SU-DHL-6 (cell line): ENCODE measurements around the gene PPP1R37.

Source experiments
- H2AFZ ChIP-seq: fragments of 200-600 bp; sonication (generic); 2 replicates; pipeline ENCODE4 v1.6.1; 2014; ENCODE audit warnings: low read depth, mild to moderate bottlenecking, moderate library complexity, mixed read lengths, antibody characterized with exemption, low read length; ENCODE audit not compliant: severe bottlenecking
- H3F3A ChIP-seq: fragments of 200-600 bp; shearing (Covaris generic); 2 replicates; pipeline ENCODE4 v1.6.0; 2016; ENCODE audit warnings: antibody characterized with exemption, mild to moderate bottlenecking; ENCODE audit not compliant: insufficient read depth
- H3K27ac ChIP-seq: fragments of 200-600 bp; sonication (generic); 2 replicates; pipeline ENCODE4 v1.5.1; 2016; ENCODE audit warnings: low read depth, mild to moderate bottlenecking, low read length, moderate library complexity, mixed read lengths
- H3K27me3 ChIP-seq: fragments of 200-600 bp; sonication (generic), shearing (Covaris generic); 2 replicates; pipeline ENCODE4 v1.6.0; 2014; ENCODE audit warnings: mild to moderate bottlenecking, low read length
- H3K36me3 ChIP-seq: fragments of 200-600 bp; sonication (generic); 2 replicates; pipeline ENCODE4 v1.6.1; 2014; ENCODE audit warnings: mild to moderate bottlenecking, low read length, mixed read lengths
- H3K4me2 ChIP-seq: fragments of 300-600, 200-600 bp; shearing (Covaris generic), sonication (generic); 2 replicates; pipeline ENCODE4 v1.6.0; 2014; ENCODE audit warnings: low read length, low read depth, mild to moderate bottlenecking; ENCODE audit not compliant: poor library complexity, severe bottlenecking
- H3K4me3 ChIP-seq: fragments of 200-600 bp; sonication (generic); 2 replicates; pipeline ENCODE4 v1.5.1; 2014; ENCODE audit warnings: antibody characterized with exemption, low read length, mild to moderate bottlenecking, mixed read lengths; ENCODE audit not compliant: insufficient read depth, poor library complexity, severe bottlenecking
- H3K79me2 ChIP-seq: fragments of 200-600 bp; sonication (generic); 2 replicates; pipeline ENCODE4 v1.6.1; 2014; ENCODE audit warnings: mild to moderate bottlenecking, low read length, moderate library complexity; ENCODE audit not compliant: insufficient read depth
- H3K9ac ChIP-seq: fragments of 200-600 bp; sonication (generic); 2 replicates; pipeline ENCODE4 v1.7.0; 2014; ENCODE audit warnings: mild to moderate bottlenecking, low read length
- H3K9me2 ChIP-seq: fragments of 200-600 bp; sonication (generic); replicated peaks from 2 replicates; pipeline ENCODE4 v1.6.1; 2014; ENCODE audit warnings: low read length; ENCODE audit not compliant: insufficient read depth
- H3K9me3 ChIP-seq: fragments of 200-600 bp; sonication (generic); 2 replicates; pipeline ENCODE4 v1.6.1; 2014; ENCODE audit warnings: low read length, mixed read lengths; ENCODE audit not compliant: insufficient read depth
- H4K20me1 ChIP-seq: fragments of 200-600 bp; sonication (generic); 2 replicates; pipeline ENCODE4 v1.6.1; 2014; ENCODE audit warnings: low read depth, mild to moderate bottlenecking, antibody characterized with exemption, low read length, moderate library complexity, mixed read lengths
- CTCF ChIP-seq: fragments of 200-600 bp; sonication (generic); IDR thresholded peaks from one replicate; pipeline ENCODE4 v1.5.1; 2017; ENCODE audit warnings: antibody characterized with exemption, mild to moderate bottlenecking, low read length, moderate library complexity; ENCODE audit not compliant: insufficient read depth, poor library complexity, severe bottlenecking
- EZH2phosphoT487 ChIP-seq: fragments of 200-600 bp; sonication (generic), shearing (Covaris generic); conservative IDR thresholded peaks from 2 replicates; pipeline ENCODE4 v1.6.1; 2018; ENCODE audit warnings: mild to moderate bottlenecking, antibody characterized with exemption, low read length, moderate library complexity, mixed read lengths

PPP1R37 gene

DNA sequence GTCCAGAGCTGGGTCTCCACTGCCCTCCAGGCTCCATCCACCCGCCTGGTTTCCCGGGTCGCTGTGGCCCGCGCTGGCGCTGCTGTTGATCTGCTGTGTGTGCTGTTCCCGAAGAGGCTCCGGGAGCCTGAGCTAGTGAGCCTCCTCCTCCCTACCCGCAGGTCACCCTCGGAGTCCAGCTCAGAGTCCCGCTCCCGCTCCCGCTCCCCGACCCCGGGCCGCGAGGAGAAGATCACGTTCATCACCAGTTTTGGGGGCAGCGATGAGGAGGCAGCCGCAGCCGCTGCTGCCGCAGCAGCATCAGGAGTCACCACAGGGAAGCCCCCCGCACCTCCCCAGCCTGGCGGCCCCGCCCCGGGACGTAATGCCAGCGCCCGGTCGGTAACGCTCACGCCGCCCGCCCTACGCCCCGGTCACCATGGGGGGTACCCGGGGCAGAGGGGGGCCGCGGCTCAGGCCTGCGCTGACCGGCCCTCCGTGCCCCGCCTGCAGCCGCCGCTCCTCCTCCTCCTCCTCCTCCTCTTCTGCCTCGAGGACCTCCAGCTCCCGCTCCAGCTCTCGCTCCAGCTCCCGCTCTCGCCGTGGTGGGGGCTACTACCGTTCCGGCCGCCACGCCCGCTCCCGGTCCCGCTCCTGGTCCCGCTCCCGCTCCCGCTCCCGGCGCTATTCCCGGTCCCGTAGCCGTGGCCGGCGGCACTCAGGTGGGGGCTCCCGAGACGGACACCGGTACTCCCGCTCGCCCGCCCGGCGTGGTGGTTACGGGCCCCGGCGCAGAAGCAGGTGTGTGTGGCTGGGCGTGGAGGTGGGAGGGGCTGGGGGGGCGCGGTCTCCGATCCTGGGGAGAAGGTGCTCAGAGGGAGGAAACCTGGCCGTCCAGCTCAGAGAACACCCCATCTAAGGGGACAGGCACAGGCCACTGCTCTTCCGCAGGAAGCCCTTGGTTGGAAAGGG is 28.9 kb upstream of the PPP1R37 start:
- Histone ChIP-seq H3K36me3 (peaks cover 10% of the 10 kb centered on the region), H4K20me1 (no peaks in the 10 kb centered on the region)

DNA sequence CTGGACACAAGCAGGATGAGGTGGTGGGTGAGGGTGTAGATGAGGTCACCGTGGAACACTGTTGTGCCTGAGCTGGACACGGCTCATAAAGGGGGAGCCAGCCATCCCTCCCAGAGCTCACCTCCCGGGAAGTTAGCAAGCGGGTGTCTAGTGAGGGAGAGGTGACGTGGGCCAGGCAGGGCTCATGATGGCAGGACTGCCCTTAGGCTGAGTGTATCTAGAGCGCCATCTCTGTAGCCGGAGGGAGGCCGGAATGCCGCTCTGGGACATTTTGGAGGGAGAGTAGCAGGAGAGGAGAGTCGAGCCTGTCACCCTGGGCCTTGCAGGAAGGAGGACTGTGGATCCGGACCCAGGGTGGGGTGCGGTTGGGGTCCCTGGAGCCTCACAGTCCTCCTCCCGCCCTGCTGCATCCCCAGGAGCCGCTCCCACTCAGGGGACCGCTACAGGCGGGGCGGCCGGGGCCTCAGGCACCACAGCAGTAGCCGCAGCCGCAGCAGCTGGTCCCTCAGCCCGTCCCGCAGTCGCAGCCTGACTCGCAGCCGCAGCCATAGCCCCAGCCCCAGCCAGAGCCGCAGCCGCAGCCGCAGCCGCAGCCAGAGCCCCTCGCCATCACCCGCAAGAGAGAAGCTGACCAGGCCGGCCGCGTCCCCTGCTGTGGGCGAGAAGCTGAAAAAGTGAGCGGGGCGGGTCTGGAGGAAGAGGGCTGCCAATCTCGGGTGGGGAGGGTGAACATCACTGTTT is 25.9 kb upstream of the PPP1R37 start:
- no peak for TF ChIP-seq CTCF
- TF ChIP-seq EZH2phosphoT487, result no peak
- Histone ChIP-seq H3K79me2 (peaks cover 3% of the 10 kb centered on the region; the same call in 1 of the 2 replicates), H3F3A (0 out of 2 replicates have a peak, but pooled peaks cover 9% of the 10 kb centered on the region), H3K4me3 (no peak overlapping the region), H3K27me3 (no peaks in the 10 kb centered on the region), H3K9ac (no peak overlapping the region), H3K27ac (no peak overlapping the region), H3K9me2 (no peaks in the 10 kb centered on the region), H2AFZ (no peak overlapping the region), H4K20me1 (no peaks in the 10 kb centered on the region), H3K4me2 (no peak overlapping the region), H3K36me3 (peaks cover 3% of the 10 kb centered on the region; the same call in 1 of the 2 replicates), H3K9me3 (no peaks in the 10 kb centered on the region)

More for the DNA sequence above, 28.9 kb upstream of the PPP1R37 start:
- Histone ChIP-seq H3K27ac (no peak overlapping the region), H3K79me2 (0 out of 2 replicates have a peak, but pooled peaks cover 3% of the 10 kb centered on the region), H3K4me2 (no peak overlapping the region), H3K9ac (no peak overlapping the region), H3K9me3 (no peaks in the 10 kb centered on the region), H3F3A (0 out of 2 replicates have a peak, but pooled peaks cover 4% of the 10 kb centered on the region), H2AFZ (no peak overlapping the region), H3K4me3 (no peak overlapping the region), H3K27me3 (no peaks in the 10 kb centered on the region), H3K9me2 (no peaks in the 10 kb centered on the region)
- no peak for TF ChIP-seq CTCF
- TF ChIP-seq EZH2phosphoT487, result no peak

GRCh38 chr19:45068041-45068440 is 24.9 kb upstream of the PPP1R37 start:
- no peaks in the 10 kb centered on the region for H4K20me1 ChIP-seq
- no peak overlapping the region for H3K9ac ChIP-seq
- H3K27me3 ChIP-seq, result no peaks in the 10 kb centered on the region
- H3K4me2 ChIP-seq, result no peak overlapping the region
- no peaks in the 10 kb centered on the region for H3K36me3 ChIP-seq
- no peak overlapping the region for H2AFZ ChIP-seq
- H3F3A ChIP-seq, result 0 out of 2 replicates have a peak, but pooled peaks cover 9% of the 10 kb centered on the region
- TF ChIP-seq EZH2phosphoT487 (no peak), CTCF (no peak)
- H3K4me3 ChIP-seq, result no peak overlapping the region
- H3K9me2 ChIP-seq, result no peaks in the 10 kb centered on the region
- H3K9me3 ChIP-seq, result no peaks in the 10 kb centered on the region
- peaks cover 7% of the 10 kb centered on the region; the same call in 1 of the 2 replicates for H3K79me2 ChIP-seq
- H3K27ac ChIP-seq, result peak overlapping the region; percentile 48
